Suprapubic skin (tissue), 4 donors: Measurements from ENCODE around the gene LUC7L2.

Experiments used
- EP300 ChIP-seq: sonication (generic); formaldehyde crosslinking; IDR thresholded peaks from one replicate; pipeline ENCODE4 v1.6.1; 2017; ENCODE audit warnings: antibody characterized with exemption
- POLR2AphosphoS5 ChIP-seq, 3 donors: sonication (generic); formaldehyde crosslinking; IDR thresholded peaks; one replicate each; pipeline ENCODE4 v1.6.1; 2017; ENCODE audit warnings: antibody characterized with exemption in 3 of 3
- TF ChIP-seq, protein P1 (sequence below), 2 donors: fragments of 200-600 bp in 1 of 2; fragments of 450-650 bp in 1 of 2; sonication (generic) in 1 of 2; IDR thresholded peaks; one replicate each; pipeline ENCODE4 v1.5.1; 2016 to 2019; ENCODE audit warnings: antibody characterized with exemption in 2 of 2, mild to moderate bottlenecking in 1 of 2, moderate library complexity in 1 of 2

DNA sequence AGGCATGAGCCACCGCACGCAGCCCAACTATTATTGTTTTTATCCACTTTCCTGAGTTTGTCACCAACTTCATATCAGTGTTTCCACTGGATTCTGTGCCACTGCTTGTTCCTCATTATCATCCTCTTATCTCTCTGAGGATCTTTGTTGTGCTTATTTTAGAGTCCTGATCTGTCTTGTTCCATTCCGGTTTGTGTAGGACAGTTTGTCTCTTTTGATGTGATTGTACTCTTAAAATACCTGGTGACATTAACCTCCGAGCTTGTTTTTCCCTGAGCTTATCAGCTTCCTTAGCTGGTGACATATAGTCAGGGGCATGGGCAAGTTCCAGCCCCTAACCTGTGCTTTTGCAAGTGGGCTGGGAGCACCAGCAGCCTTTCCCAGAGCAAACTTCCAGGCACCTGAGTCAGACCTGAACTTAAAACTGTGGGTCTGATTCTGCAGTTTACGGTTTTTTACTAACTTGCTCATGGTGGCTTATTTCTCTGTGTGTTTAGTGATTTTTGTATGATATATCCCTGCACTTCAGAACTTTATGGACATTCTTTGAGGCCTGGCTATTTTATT lies 41.7 kb upstream of the LUC7L2 start:
- TF ChIP-seq POLR2AphosphoS5 (IDR thresholded peaks at IDR 0.05) (no peak), EP300 (no peak)
- TF ChIP-seq, protein P1, sequence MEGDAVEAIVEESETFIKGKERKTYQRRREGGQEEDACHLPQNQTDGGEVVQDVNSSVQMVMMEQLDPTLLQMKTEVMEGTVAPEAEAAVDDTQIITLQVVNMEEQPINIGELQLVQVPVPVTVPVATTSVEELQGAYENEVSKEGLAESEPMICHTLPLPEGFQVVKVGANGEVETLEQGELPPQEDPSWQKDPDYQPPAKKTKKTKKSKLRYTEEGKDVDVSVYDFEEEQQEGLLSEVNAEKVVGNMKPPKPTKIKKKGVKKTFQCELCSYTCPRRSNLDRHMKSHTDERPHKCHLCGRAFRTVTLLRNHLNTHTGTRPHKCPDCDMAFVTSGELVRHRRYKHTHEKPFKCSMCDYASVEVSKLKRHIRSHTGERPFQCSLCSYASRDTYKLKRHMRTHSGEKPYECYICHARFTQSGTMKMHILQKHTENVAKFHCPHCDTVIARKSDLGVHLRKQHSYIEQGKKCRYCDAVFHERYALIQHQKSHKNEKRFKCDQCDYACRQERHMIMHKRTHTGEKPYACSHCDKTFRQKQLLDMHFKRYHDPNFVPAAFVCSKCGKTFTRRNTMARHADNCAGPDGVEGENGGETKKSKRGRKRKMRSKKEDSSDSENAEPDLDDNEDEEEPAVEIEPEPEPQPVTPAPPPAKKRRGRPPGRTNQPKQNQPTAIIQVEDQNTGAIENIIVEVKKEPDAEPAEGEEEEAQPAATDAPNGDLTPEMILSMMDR (IDR thresholded peaks at IDR 0.05), result no peak
